Left lung (tissue), 10 donors: ENCODE measurements around the gene TP53I3. TPM values are rescaled to one million over a fixed set of nuclear protein-coding genes. Genes with fewer than 3 reads are reported as not detected.
A peak's percentile ranks its signal among the peaks of the same experiment; 100 is the strongest.

ENCODE experiments used
- ATAC-seq: fragments of 200-7000 bp; cut with Tn5 transposase; one replicate; pipeline ENCODE4 v1.9.1; 2020; ENCODE audit warnings: moderate library complexity
- DNase-seq, 4 donors: peaks; one replicate each; pipeline ENCODE4 v3.0.0-alpha.2; 2013 to 2020
- H3K27ac ChIP-seq, 2 donors: fragments of 200-600 bp; sonication (generic) in 1 of 2; one replicate each; pipeline versions ENCODE4 v1.5.0 to v1.8.0; 2020 to 2021
- H3K27me3 ChIP-seq, 2 donors: fragments of 200-600 bp; sonication (generic) in 1 of 2; one replicate each; pipeline versions ENCODE4 v1.5.0 to v1.8.0; 2020 to 2021
- H3K36me3 ChIP-seq, 2 donors: fragments of 200-600 bp; sonication (generic) in 1 of 2; one replicate each; pipeline versions ENCODE4 v1.5.0 to v1.8.0; 2020 to 2021
- H3K4me1 ChIP-seq, 2 donors: fragments of 200-600 bp; one replicate each; pipeline ENCODE4 v1.8.0; 2021
- H3K4me3 ChIP-seq, 2 donors: fragments of 200-600 bp; sonication (generic) in 1 of 2; one replicate each; pipeline versions ENCODE4 v1.5.0 to v1.8.0; 2020 to 2021; ENCODE audit warnings: mild to moderate bottlenecking in 1 of 2
- H3K9me3 ChIP-seq, 2 donors: fragments of 200-600 bp; sonication (generic) in 1 of 2; one replicate each; pipeline versions ENCODE4 v1.5.0 to v1.8.0; 2020 to 2021
- intact Hi-C, 2 donors: fragments of 100-400 bp; cut with DNase I; formaldehyde crosslinking; loops; one replicate each; pipeline versions ENCODE4 v1.11.2 to v1.14.2; 2022
- polyA plus RNA-seq, 6 donors: library from polyadenylated mRNA; unstranded; fragments of 120-200 nt; gene quantifications; one replicate each; pipeline ENCODE4 v1.2.1, GENCODE V29; 2013; ENCODE audit not compliant: insufficient read length in 6 of 6
- total RNA-seq, 2 donors: library from RNA; stranded (reverse); fragmentation: NEBNext Ultra II Directional; extraction: Animal tissue kit (Norgen Biotek cat#: 25700); gene quantifications; one replicate each; pipeline ENCODE4 v1.2.1, GENCODE V29; 2021
- TF ChIP-seq, protein P1 (sequence below), 2 donors: fragments of 200-600 bp; sonication (generic) in 1 of 2; IDR thresholded peaks; one replicate each; pipeline versions ENCODE4 v1.5.0 to v1.8.0; 2021; ENCODE audit warnings: antibody characterized with exemption in 2 of 2
- donor health status: DM: no; HTN: yes; CAD: no.
- donor health status: DM: no; HTN: no; CAD: no.

TP53I3 gene
- total and polyA plus RNA-seq, 8 donors, result 53.3 to 123 (median 64.8) TPM

DNA sequence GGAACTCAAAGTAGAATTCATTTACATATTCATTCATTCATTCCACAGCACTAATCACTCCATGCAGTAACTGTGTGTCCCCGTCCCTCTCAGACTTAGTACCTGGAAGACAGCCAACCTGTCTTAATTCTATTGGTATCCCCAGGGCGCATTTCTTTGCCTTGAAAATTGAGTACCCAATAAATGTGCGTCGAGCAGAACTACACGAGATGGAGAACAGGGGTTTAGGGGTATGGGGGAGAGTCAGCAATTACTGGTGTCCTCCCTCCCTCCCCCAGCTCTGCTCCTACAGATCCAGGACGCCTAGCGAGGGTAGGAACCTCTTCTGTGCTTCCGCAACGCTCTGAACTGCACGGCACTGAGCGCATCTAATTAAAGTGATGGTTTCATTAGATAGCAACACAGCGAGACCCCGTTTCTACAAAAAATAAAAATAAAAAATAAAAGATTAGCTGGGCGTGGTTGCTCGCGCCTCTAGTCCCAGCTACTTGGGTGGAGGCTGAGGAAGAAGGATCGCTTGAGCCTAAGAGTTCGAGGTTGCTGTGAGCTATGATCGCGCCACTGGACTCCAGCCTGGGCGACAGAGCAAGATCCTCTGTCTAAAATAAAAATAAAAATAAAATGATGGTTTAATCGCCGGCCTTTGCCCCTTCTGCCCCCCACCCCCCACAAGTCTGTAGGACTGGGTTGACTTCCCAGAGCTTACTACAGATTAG is 35.7 kb downstream of the TP53I3 start:
- intact Hi-C loops, result no loop called here
- no peak overlapping the region for H3K27ac ChIP-seq
- ATAC-seq (no peak), DNase-seq (no peak)
- no peaks in the 10 kb centered on the region for H3K9me3 ChIP-seq
- H3K4me1 ChIP-seq, result peaks cover 0 to 34% of the 10 kb centered on the region in 2 donors
- peaks cover 0 to 32% of the 10 kb centered on the region in 2 donors for H3K27me3 ChIP-seq
- H3K36me3 ChIP-seq, result no peaks in the 10 kb centered on the region
- peak overlapping the region; percentile 68 to 71 for H3K4me3 ChIP-seq
- TF ChIP-seq, protein P1, sequence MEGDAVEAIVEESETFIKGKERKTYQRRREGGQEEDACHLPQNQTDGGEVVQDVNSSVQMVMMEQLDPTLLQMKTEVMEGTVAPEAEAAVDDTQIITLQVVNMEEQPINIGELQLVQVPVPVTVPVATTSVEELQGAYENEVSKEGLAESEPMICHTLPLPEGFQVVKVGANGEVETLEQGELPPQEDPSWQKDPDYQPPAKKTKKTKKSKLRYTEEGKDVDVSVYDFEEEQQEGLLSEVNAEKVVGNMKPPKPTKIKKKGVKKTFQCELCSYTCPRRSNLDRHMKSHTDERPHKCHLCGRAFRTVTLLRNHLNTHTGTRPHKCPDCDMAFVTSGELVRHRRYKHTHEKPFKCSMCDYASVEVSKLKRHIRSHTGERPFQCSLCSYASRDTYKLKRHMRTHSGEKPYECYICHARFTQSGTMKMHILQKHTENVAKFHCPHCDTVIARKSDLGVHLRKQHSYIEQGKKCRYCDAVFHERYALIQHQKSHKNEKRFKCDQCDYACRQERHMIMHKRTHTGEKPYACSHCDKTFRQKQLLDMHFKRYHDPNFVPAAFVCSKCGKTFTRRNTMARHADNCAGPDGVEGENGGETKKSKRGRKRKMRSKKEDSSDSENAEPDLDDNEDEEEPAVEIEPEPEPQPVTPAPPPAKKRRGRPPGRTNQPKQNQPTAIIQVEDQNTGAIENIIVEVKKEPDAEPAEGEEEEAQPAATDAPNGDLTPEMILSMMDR (IDR thresholded peaks at IDR 0.05), result no peak

DNA sequence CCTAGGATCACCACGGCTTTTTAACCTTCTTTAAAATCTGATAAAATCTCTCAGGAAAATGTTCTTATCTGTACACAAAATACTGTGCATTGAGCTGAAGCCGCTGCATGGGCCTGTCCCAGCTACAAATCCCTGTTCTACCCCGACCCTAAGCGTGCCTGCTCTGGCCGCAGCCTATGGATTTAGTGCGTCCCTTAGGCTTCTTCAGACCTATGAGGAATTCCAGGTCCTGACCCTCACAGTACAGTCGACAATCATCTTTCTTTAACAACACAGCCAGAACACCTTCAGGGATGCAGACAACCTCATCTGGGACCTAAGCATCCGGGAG is 37.0 kb downstream of the TP53I3 start:
- peak; percentile 2 for ATAC-seq
- Histone ChIP-seq H3K4me1 (peaks cover 0 to 34% of the 10 kb centered on the region in 2 donors), H3K27ac (peak overlapping the region in 1 of 2 donors; percentile 60), H3K27me3 (peaks cover 0 to 32% of the 10 kb centered on the region in 2 donors), H3K36me3 (no peaks in the 10 kb centered on the region), H3K9me3 (no peaks in the 10 kb centered on the region), H3K4me3 (peak overlapping the region; percentile 61 to 75)
- no peak for DNase-seq
- TF ChIP-seq, protein P1 (IDR thresholded peaks at IDR 0.05), result no peak
- intact Hi-C loops, result no loop called here

GRCh38 chr2:24046930-24047702 is 37.5 kb downstream of the TP53I3 start, which contains the start of gene WDCP:
WDCP (minus strand) TSS chr2:24047391; CDS start chr2:24039494, 7,897 bp downstream.
- intact Hi-C loops, result no loop called here
- DNase-seq, result peak; percentile 91 to 97 (median 95)
- H3K9me3 ChIP-seq, result no peaks in the 10 kb centered on the region
- TF ChIP-seq, protein P1 (IDR thresholded peaks at IDR 0.05), result no peak
- peak; percentile 98 for ATAC-seq
- no peaks in the 10 kb centered on the region for H3K36me3 ChIP-seq
- H3K27ac ChIP-seq, result peak within 1 kb of the TSS; percentile 60 to 75
- H3K27me3 ChIP-seq, result peaks cover 0 to 32% of the 10 kb centered on the region in 2 donors
- H3K4me1 ChIP-seq, result peaks cover 0 to 34% of the 10 kb centered on the region in 2 donors
- peak within 1 kb of the TSS; percentile 61 to 75 for H3K4me3 ChIP-seq

- ATAC-seq, result no peak
- intact Hi-C loops, result no loop called here
These were observed 38.1 kb downstream of the TP53I3 start for GRCh38 chr2:24046599-24046929.

More at GRCh38 chr2:24046599-24046929, 38.1 kb downstream of the TP53I3 start:
- TF ChIP-seq, protein P1 (IDR thresholded peaks at IDR 0.05), result no peak
- Histone ChIP-seq H3K36me3 (no peaks in the 10 kb centered on the region), H3K9me3 (no peaks in the 10 kb centered on the region), H3K4me3 (peak overlapping the region; percentile 61 to 75), H3K27ac (peak overlapping the region in 1 of 2 donors; percentile 75), H3K27me3 (peaks cover 0 to 32% of the 10 kb centered on the region in 2 donors), H3K4me1 (peaks cover 0 to 34% of the 10 kb centered on the region in 2 donors)
- DNase-seq, result no peak
